ENCODE results near the gene SNX24.
"Not testable (repeated sequence)": the region's sequence is repeated elsewhere in the genome, so short reads cannot be mapped to it uniquely, and the experiment has no call there.

Gene SNX24

DNA sequence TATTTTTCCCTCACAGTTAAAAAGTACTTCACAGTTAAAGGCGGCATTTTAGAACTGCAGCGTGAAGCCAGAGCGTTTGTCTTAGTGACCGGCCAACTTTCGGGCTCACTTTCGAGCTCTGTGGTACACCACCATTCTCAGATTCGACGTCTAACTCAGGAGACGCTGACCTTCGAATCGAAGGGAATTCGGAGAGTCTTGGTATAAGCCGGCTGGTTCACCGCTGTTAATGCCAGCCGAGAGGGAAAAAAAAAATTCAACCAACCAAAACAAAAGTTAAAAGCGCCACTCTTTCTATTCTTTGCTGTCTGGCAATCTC lies 544 bp upstream of the SNX24 start:
- peak overlapping the region; percentile 91 to 98 (median 98) for H3K27ac Mint-ChIP-seq
- H3K36me3 Mint-ChIP-seq (ENCODE audit: low read depth) = peaks cover 13% of the 10 kb centered on the region
- peaks cover 29% of the 10 kb centered on the region for H3K4me1 Mint-ChIP-seq
- peak overlapping the region; percentile 86 to 95 (median 94) for H3K4me3 Mint-ChIP-seq
- peaks cover 5% of the 10 kb centered on the region for H3K9me3 Mint-ChIP-seq
- TF ChIP-seq, protein P1, sequence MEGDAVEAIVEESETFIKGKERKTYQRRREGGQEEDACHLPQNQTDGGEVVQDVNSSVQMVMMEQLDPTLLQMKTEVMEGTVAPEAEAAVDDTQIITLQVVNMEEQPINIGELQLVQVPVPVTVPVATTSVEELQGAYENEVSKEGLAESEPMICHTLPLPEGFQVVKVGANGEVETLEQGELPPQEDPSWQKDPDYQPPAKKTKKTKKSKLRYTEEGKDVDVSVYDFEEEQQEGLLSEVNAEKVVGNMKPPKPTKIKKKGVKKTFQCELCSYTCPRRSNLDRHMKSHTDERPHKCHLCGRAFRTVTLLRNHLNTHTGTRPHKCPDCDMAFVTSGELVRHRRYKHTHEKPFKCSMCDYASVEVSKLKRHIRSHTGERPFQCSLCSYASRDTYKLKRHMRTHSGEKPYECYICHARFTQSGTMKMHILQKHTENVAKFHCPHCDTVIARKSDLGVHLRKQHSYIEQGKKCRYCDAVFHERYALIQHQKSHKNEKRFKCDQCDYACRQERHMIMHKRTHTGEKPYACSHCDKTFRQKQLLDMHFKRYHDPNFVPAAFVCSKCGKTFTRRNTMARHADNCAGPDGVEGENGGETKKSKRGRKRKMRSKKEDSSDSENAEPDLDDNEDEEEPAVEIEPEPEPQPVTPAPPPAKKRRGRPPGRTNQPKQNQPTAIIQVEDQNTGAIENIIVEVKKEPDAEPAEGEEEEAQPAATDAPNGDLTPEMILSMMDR (IDR thresholded peaks at IDR 0.05; ENCODE audit: unreplicated experiment in 3 of 3) = no peak
- H3K27me3 Mint-ChIP-seq (ENCODE audit: low read depth) = peaks cover 4% of the 10 kb centered on the region

DNA sequence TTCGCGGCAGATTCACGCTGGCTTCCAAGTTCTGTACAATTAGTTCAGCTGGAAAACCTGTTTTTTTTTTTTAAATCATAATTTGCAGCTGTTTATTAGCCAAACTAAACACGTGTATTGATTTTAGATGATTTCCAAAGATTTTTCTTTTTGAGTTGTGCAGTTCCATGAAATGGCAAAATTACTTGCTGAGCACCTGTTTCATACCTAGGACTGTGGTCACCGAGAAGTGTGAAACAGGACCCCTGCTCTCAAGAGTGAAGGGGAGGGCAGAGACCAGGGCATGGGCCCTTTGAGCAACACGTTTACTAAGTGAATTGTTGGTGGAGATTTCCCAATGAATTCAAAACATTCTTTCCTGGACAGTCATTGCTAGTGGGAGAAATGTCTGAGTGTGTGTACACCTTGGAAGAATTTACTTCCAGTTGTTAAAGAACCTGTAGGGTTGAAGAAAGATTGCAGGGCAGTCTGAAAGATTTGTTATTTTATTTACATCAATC lies 688 bp downstream of the SNX24 start:
- H3K36me3 Mint-ChIP-seq (ENCODE audit: low read depth) = peaks cover 8% of the 10 kb centered on the region
- H3K4me3 Mint-ChIP-seq = peak overlapping the region; percentile 85 to 91 (median 86)
- H3K27me3 Mint-ChIP-seq (ENCODE audit: low read depth) = peaks cover 4% of the 10 kb centered on the region
- TF ChIP-seq, protein P1 (IDR thresholded peaks at IDR 0.05; ENCODE audit: unreplicated experiment in 3 of 3) = peak in 1 of 3 experiments; percentile 1
- peak overlapping the region; percentile 90 to 95 (median 95) for H3K27ac Mint-ChIP-seq
- peaks cover 30% of the 10 kb centered on the region for H3K4me1 Mint-ChIP-seq
- H3K9me3 Mint-ChIP-seq = no peaks in the 10 kb centered on the region

DNA sequence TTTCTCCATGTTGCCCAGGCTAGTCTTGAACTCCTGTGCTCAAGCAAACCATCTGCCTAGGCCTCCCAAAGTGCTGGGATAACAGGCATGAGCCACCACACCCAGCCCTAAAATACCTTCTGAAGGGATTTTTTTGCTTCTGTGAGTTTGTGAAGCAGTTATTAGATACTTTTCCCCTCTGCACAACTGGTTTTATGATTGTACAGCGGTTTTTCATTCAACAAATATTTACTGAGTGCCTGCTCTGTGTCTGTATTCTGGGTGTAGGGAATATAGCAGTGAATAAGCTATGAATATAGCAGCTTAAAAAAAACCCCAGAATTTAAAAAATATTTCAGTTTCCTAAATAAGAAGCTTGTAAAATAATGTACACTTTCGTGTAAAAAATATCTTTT lies 2.3 kb downstream of the SNX24 start:
- TF ChIP-seq, protein P1 (IDR thresholded peaks at IDR 0.05; ENCODE audit: unreplicated experiment in 3 of 3) = no peak
- H3K9me3 Mint-ChIP-seq = no peaks in the 10 kb centered on the region

DNA sequence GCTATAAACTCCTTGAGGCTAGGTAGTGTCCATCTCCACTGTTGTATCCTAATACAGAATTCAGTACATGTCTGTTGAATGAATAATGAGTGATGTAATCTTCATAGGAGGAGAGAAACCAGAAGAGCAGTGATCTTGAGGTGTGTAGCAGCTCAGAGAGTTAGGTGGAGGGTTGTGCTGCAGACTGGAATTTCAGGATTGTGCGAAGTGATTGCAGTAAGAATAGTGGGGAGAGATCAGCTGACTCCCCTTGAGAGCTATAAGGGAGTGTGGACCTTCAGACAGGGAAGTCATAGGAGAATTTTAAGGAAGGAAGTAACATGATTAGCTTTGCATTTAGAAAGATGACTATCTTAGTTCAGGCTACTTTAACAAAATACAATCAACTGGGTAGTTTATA lies 4.4 kb downstream of the SNX24 start:
- no peaks in the 10 kb centered on the region for H3K9me3 Mint-ChIP-seq
- TF ChIP-seq, protein P1 (IDR thresholded peaks at IDR 0.05; ENCODE audit: unreplicated experiment in 3 of 3) = no peak
- H3K4me3 Mint-ChIP-seq = no peak overlapping the region
- no peak overlapping the region for H3K27ac Mint-ChIP-seq
- H3K27me3 Mint-ChIP-seq (ENCODE audit: low read depth) = peaks cover 2% of the 10 kb centered on the region
- peaks cover 22% of the 10 kb centered on the region for H3K4me1 Mint-ChIP-seq
- H3K36me3 Mint-ChIP-seq (ENCODE audit: low read depth) = peaks cover 8% of the 10 kb centered on the region

More for the DNA sequence above, 2.3 kb downstream of the SNX24 start:
- Mint-ChIP-seq H3K27ac (peak overlapping the region in 1 of 3 experiments; percentile 25), H3K4me1 (peaks cover 30% of the 10 kb centered on the region), H3K4me3 (peak overlapping the region; percentile 40 to 91 (median 86)), H3K27me3 (ENCODE audit: low read depth) (peaks cover 4% of the 10 kb centered on the region), H3K36me3 (ENCODE audit: low read depth) (peaks cover 7% of the 10 kb centered on the region)

DNA sequence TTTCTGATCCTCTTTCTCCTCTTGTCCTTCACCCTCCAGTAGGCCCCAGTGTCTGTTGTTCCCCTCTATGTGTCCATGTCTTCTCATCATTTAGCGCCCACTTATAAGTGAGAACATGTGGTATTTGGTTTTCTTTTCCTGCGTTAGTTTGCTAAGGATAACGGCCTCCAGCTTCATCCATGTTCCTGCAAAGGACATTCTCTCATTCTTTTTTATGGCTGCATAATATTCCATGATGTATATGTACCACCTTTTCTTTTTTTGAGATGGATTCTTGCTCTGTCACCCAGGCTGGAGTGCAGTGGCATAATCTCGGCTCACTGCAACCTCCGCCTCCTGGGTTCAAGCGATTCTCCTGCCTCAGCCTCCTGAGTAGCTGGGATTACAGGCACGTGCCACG lies 12.1 kb downstream of the SNX24 start:
- not testable (repeated sequence) for H3K27me3 Mint-ChIP-seq (ENCODE audit: low read depth); H3K4me3 Mint-ChIP-seq; H3K27ac Mint-ChIP-seq; H3K9me3 Mint-ChIP-seq; H3K4me1 Mint-ChIP-seq
- peaks cover 22% of the 10 kb centered on the region for H3K36me3 Mint-ChIP-seq (ENCODE audit: low read depth)

DNA sequence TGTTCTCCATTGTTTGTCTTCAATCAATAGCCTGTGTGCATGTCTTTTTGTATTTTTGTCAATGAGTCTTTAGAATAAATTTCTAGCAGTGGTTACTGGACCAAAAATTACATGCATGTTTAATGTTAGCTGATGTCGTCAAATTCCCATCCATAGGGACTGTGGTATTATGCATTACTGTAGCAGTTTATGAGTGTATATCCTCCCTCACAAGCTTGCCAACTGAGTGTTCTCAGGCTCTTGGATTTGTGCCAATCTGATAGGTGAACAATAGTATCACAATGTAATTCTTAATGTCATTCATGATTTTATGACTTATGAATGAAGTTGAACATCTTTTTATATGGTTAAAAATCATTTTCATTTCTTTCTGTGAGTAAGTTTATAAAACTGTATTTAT lies 13.0 kb downstream of the SNX24 start:
- Mint-ChIP-seq H3K4me3 (no peak overlapping the region), H3K36me3 (ENCODE audit: low read depth) (peaks cover 19% of the 10 kb centered on the region), H3K27ac (no peak overlapping the region), H3K9me3 (no peaks in the 10 kb centered on the region), H3K27me3 (ENCODE audit: low read depth) (no peaks in the 10 kb centered on the region), H3K4me1 (no peaks in the 10 kb centered on the region)
- TF ChIP-seq, protein P1 (IDR thresholded peaks at IDR 0.05; ENCODE audit: unreplicated experiment in 3 of 3) = no peak
